NCI-H345 (cell line): ENCODE data around the gene SLC35E2B.
"Not testable (repeated sequence)": the region's sequence is repeated elsewhere in the genome, so short reads cannot be mapped to it uniquely, and the experiment has no call there.

Experiments used
- DNase-seq: peaks from one replicate; lab custom pipeline; 2025; lab: John Stamatoyannopoulos, UW

The SLC35E2B gene

DNA sequence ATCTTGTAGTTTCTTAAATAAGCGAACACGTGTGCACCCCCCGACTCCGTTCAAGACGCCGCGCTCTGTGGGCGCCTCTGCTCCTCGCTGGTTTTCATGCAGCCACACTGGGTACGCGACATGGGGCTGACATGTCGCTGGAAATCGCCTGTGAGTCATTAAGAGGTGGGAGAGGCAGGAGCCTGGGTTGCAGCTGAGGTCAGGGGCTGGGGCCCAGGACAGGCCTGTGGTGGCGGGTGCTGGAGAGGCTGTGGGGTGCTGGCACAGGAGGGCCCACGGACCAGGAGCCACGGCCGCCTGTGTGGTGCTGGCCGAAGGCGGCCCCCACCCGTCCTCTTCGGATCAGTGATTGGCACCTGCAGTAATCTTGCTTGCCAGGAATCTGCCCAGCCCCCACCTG, 17.8 kb downstream of the SLC35E2B start:
- DNase-seq = not testable (repeated sequence)

DNA sequence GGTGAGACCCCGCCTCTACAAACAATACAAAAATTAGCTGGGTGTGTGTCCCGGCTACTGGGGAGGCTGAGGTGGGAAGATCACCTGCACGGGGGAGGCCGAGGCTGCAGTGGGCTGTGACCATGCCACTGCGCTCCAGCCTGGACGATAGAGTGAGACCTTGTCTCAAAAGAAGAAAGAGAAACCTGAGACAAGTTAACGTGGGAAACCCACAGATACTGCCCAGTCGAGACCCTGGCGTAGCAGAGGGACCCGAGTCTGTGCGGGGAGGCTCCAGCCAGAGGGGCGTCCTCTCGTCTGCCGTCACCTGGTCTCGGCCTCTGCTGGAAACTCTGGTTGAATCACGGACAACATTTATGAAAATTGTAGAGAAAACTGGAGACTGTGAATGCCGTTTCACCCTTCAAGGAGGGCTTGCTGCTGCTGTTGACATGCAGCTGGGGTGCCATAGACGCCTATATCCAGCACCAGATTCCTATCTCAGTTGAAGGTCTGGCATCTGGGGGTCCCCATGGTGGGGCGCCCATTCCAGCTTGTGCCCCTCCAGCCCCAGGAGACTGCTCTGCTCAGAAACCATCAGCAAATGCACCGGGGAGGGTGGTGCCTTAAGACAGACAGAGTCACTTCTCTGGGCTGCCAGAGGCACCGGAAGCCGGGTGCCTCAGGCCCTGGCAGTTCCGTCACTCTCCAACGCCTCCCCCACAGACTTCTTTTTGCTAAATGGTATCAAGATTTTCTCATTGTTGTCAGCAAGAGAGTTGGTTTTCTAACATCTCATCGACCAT, 20.2 kb downstream of the SLC35E2B start:
- no peak for DNase-seq

DNA sequence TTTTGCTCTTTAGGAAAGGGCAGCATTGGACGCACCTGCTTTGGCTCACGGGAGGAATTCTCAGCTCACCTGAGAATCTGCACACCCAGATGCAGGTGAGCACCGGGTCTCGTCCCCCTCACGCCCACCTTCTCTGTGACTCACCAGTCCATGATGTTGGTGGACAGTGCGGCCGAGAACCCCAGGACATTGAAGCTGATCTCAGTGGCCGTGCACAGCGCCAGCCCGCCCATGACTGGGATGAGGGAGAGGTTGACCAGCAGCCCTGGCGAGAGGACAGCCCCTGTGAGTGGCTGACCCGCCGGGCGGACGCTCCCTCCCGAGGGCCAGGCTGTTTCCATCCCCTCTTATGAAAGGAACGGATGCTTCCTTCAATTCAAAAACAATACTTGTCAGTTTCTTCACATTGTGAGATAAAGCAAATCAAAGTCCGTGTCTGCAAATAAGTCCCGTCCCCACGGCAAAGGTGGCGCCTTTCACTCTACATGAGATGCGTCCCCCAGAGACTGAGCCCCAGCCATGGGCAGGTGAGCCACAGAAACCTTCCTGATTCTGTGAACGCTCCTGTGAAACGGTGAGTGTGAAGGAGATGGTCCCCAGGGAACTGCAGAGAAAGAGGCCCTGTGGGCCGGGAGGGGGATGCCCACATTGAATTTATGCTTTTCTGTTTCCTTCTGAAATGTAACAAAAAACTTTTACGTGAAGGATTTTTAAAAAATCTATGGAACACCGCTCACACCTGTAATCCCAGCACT, 21.1 kb downstream of the SLC35E2B start:
- DNase-seq = no peak

DNA sequence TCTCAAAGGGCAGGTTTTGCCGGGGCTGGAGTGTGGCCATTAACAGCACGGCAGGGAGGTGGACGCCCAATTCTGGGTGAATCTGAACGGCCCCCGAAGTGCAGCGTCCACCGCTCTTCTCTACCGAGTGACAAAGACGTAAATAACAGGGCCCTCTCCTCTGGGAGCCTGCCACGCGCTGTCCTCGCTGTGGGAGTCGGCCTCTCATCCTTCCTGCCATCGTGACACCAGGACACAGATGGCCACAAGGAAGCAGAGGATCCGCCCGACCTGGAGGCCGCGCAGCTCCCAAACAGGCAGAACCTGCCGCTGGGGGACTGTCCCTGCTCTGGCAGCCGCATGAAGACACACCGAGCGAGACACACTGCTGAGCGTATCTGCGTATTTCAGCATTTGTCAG, 21.7 kb downstream of the SLC35E2B start:
- no peak for DNase-seq

DNA sequence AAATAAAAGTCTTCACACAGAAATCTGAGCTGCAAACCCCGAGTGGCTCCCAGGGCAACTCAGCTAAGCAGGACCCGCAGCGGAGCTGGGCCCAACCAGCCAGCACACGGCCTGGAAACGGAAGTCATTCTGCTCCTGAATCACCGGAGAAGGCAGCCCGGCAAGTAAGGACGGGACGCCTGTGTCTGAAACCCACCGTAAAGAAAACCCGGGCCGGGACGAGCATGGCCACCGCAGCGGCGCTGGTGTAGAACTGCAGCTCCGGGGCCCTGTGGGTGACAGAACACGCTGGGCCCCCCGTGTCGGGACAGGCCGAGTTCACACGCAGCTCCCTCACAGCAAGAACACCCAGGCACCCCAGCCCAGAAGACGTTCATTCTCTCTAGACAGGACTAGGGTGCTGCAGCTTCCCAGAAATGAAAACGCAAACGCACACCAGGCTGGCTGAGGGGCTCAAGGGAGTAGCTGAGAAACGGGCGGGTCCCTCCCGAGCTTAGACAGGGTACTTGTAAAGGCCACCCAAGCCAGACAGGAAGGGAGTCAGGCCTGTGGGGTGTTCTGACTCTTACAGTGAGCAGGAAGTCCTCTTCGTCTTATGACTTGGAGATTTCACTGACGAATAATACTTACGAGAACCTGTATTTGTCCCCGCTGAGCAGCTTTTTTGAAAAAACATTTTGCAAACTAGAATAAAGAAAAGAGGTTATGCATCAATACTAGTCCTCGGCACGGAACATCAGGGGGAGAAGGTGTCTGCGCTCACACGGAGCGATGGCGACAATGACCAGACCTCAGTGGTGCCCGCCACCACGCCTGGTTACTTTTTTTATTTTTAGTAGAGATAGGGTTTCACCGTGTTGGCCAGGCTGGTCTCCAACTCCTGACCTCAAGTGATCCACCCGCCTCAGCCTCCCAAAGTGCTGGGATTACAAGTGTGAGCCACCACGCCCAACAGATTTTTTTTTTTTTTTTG, 22.8 kb downstream of the SLC35E2B start:
- no peak for DNase-seq

DNA sequence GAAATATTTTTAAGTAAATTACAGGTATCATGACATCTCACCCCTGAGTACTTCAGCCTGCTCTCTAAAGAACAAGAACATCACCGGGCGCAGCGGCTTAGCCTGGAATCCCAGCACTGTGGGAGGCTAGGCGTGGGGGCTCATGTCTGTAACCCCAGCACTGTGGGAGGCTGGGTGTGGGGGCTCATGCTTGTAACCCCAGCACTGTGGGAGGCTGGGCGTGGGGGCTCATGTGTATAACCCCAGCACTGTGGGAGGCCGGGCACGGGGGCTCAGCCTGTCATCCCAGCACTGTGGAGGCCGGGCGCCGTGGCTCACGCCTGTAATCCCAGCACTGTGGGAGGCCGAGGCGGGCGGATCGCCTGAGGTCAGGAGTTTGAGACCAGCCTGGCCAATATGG, 26.1 kb downstream of the SLC35E2B start:
- no peak for DNase-seq

DNA sequence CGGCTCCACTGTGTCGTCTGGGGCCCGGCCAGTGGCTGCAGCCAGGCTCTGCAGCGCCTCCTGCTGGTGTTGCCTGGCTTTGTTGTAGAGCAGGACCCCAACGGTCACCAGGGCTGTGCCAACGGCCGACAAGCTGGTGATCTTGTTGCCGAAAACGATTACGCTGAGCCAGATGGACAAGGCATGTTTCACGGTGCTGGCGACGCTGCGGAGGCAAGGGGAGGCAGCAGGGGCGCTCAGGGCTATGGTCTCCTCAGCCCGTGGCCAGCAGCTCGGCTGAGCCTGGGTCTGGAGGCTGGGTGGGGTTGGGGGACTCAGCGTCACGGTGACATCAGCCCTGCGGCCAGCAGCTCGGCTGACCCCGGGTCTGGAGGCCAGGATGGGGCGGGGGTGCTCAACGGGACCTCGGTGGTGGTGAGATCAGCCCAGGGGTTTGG, 26.8 kb downstream of the SLC35E2B start:
- DNase-seq = no peak

DNA sequence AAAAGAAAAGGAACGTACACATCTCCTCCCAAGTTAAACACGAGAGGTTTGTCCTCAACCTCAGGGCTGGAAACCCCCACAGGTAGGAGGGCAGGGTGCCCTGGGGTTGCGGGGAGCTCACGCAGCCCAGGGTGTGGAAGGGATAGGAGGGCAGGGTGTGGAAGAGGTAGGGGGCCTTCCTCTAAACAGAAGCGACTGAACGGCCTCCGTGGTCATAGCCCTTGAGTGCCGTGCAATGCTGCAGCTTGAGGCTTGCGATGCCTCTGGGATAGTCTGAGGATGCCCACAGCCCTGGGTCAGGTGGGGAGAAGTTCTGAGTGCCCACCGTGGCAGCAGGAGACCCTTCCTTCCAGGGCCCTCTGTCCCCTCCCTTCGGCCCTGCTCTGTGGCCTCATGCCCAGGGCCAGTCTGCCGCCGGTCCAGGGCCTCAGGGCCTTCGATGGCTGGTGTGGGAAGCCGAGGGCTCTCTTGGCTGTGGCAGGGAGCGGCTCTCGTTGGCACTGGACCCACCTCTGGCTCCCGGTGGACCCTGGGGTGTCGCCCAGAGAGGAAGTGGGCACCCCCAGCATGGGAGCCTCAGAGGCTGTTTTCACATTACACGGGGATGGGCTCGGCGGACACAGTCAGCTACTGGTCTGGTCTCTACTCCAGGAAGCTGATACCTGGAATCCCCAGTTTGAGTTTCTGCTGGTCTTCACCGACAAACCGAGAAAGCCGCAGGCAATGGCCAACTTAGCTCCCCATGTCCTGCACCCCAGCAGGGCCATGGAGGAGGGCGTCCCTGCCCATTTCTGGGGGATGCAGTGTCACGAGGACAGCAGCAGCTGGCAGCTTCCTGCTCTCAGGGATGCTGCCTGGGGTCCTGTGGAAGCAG, 27.4 kb downstream of the SLC35E2B start:
- no peak for DNase-seq

DNA sequence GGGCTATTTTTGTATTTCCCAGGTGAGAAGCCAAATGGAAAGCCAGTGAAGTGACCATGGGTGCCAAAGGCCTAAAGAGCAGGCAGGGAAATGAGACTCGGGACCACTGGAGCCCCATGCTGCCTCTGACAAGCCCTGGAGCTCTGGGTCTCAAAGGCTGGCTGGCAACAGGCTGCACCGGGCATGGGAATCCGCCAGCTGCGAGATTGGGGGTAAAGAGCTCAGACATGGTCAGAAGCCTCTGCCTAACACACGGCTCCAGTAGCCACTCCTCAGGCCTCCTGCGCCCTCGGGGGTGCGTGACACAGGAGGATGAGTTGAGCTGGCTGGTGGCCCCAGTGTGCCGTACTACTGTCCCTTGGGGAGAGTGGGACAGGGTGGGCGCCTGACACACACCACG, 28.3 kb downstream of the SLC35E2B start:
- DNase-seq = not testable (repeated sequence)

DNA sequence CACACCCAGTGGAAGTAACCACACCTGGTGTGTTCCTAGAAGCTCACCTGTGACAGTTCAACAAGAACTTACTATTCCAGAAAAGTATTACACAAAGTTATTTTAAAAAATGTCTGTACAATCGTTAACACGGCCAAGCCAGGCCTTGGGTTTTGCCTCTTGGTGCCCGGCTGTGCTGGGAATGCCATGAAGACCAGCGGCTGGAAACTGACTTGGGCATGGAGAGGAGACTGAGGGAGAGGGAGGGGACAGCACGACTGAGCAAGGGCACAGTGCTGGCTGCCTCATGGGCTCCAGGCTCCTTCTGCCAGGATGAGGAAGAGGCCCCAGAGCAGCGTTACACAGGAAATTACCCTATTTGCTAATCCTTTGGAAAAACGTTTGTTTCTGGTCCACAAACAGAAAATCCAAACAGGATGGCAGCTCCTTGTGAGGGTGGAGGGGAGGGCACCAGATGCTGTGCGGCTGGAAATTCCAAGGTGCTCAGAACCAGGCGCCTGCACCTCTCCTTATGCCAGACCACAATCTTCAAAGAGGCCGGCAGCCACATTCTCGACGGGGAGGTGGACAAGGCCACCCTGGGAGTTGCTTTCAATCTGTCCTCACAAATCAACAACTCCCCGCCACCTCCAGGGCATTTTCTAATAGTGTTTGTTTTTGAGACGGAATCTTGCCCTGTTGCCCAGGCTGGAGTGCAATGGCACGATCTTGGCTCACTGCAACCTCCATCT, 29.6 kb downstream of the SLC35E2B start:
- DNase-seq = not testable (repeated sequence)

DNA sequence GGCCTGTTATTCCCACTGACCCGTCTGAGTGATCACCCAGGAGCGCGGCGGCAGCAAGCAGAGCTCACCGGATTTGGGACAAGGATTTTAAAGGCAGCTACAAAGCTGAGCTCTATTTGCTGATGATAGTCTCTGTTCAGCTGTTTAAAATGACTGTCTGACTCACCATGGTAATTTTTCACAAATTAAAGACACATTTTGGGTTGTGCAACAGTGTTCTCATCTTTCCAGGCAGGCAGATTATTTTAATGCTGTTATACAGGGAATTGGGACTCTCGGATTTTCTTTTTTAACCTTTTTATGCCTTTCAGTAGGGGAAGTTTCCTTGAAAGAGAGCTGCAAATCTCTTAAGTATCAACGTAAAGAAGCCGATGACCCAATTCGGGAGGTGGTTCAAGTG, 30.2 kb downstream of the SLC35E2B start:
- not testable (repeated sequence) for DNase-seq

DNA sequence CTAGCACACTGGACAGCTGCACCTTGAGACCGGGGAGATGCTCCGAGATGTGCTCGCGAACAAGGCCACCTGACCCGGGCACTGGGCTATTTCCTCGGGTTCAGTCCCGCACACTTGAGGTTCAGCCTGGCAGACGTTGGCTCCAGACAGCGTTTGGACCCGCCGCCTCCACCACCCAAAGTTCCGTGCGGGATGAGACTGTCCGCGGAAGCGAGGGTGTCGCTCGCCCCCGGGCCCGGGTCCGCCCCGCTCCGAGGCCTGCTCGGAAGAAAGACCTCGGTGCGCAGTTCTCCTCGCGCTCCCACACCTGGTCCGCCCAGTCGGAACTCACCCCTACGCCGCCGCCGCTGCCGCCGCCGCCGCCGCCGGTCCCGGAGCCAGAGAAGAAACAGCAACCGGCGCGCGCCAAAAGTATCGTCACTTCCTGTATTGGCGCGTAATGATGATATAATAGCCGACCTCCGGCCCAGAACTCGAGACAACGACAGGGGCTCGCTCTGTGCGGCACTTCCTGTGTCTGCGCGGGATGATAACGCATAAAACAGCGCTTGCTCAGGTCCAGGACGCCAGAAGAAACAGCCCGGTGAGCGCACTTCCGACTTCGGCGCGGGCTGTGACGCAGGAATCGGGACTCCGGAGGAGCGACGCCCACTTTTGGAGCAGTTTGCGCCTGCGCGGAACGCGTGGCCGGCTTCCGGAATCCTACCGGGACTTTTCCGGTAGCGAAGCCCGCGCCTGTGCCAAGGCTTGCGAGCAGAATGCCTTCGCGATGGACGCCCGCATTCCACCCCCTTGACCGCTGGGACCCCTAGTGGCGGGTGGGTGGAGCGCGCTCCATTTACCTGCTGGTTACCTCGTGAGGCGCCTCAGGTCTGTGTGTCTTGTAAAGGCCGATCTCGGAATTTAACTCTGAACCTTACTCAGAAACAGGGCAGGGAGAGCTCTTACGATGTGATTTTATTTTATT, 33.7 kb downstream of the SLC35E2B start, which contains the start of gene CDK11B:
CDK11B (minus strand) TSS at position 422 of the 967 bp plus-strand sequence. CDS start 1,519 bp downstream, outside the sequence.
- peak; percentile 91 for DNase-seq

DNA sequence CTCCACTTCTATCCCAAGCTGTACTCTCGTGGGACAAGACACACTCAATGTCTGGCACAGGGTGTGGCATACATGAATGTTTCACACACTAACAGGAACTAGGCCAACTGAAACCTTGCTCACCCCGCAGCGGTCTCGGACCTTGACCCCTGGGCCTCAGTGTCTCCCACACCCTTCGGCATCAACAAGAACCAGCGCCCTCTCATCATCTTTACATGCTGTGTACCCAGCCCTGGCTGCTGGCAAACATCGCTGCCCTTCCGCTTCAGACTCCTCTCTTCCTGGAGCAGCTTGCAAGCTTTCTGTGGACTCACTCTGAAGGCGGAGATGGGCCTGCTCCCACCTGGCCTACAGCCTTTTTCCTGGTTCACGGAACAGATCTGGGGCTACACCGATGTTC, 44.3 kb downstream of the SLC35E2B start:
- not testable (repeated sequence) for DNase-seq

DNA sequence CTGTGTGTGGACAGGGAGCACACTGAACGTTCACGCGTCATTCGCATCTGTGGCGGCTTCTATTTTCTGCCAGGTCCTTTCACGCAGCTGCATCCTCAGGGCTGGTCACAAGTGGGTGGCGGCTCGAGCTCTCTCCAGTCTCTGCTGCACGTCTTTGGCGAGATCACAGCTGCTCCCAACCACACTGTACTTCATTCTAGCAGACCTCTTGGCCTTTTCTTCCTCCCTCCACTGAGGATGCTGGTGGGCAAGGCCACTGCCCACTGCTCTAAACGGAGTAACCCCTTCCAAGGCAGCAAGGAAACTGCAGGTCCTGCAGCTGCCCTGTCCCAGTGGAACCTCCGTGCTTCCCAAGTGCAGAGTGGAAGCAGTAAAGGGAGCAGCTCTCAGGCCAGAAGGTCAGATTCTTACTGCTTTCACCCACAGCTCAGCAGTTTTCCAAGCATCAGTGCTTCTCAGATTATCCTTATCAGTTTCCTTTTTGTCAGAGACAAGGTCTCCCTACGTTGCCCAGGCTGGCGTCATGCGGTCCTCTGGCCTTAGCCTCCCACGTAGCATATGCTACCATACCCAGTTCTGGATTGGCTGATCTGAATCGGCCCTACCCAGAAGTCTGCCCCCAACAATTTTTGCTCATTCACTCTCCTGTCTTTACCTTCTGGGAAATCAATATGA, 44.9 kb downstream of the SLC35E2B start:
- DNase-seq = not testable (repeated sequence)

DNA sequence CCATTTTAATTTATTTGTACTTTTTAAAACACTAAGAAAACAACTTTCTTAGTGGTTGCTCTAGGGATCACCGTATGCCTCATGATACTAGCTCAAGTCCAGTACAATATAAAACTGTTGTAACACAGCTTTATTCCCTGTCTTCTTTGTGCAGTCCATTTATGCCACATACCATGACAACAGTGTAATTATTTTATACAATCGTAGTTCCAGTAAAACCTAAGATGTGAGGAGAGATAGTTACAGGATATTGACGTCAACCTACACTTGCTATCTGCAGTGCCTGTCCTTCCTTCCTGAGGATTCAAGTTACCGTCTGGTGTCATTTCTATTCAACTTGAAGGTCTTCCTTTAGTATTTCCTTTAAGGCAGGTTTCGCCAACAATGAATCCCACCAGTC, 46.3 kb downstream of the SLC35E2B start:
- not testable (repeated sequence) for DNase-seq

DNA sequence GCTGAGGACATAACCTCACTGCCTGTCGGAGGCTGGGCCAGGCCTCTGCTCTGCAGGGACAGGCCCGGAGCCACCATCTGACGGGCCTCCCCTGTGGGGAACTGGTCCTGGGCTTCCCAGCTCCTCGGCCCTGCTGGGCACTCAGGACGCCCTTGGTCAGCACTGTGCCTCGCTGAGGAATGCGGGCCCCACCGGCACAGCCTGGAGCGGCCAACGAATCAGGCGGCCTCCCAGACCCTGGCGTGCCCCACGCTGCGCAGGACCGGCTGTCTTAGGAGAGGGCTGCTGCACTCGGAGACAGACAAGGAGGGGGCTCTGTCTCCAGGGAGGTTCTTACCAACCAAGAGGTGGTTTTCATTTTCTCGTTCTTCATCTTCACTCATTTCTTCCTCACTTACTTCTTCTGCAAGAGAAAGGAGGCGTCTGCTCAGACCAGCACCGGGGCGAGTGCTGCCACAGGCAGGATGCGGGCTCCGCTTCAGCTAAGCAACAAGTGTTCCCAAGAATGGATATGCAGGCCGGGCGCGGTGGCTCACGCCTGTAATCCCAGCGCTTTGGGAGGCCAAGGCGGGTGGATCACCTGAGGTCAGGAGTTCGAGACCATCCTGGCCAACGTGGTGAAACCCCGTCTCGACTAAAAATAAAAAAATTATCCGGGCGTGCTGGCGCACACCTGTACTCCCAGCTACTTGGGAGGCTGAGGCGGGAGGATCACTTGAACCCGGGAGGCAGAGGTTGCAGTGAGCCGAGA, 51.7 kb downstream of the SLC35E2B start:
- DNase-seq = not testable (repeated sequence)

DNA sequence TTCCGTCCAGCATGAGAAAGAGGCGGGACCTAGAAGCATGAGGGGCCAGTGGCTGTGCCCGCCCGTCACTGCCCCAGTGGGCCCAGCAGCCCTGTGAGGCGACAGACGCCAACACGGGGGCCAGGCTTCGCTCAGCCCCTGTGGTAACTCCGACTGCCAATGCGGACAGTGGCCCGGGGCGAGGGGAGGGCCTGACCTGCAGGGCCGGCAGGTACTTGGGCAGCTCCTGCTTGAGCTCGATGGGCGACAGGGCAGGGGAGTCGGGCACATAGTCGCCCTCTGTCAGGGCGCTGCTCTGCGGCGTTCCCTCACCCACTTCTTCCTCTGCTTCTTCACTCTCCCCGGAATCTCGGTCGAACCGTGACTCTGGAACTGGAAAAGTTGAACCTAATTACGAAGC, 52.5 kb downstream of the SLC35E2B start:
- DNase-seq = not testable (repeated sequence)

DNA sequence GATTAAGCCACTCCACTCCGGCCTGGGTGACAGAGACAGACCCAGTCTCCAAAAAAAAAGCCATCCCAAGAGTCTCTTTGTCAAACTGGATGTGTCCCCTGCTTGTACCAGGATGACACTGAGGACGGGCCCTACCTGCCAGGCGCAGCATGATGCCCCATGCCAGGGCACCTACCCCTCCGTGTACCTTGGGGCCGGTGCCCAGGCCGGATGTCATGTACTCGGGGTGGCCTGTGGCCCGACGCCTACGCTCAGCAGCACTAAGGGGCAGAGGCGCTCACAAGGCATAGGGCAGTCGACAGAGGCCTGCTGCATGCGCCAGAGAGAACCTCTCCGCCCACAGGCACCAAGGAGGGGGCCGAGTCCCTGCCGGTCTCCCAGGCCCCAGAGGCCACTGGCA, 53.2 kb downstream of the SLC35E2B start:
- DNase-seq = not testable (repeated sequence)
